K562 (cell line): ENCODE results near the gene LAMTOR4. TPM values are rescaled to one million over a fixed set of nuclear protein-coding genes. Genes with fewer than 3 reads are reported as not detected.

Experiments used
- CBX3 ChIP-seq, 2 experiments: IDR thresholded peaks; 1 replicate in 1 of 2; 2 replicates in 1 of 2; pipeline ENCODE4 v1.6.1; 2012; ENCODE audit warnings: inconsistent platforms in 2 of 2, low read length in 2 of 2, borderline replicate concordance in 1 of 2, control low read depth in 1 of 2
- CHCHD3 ChIP-seq: fragments of 250-450 bp; sonication (Bioruptor Pico); IDR thresholded peaks from 2 replicates; pipeline ENCODE4 v2.1.2; 2022; ENCODE audit warnings: mild to moderate bottlenecking
- EGR1 ChIP-seq: fragments of 450-650 bp; conservative IDR thresholded peaks from 2 replicates; pipeline ENCODE4 v1.6.1; 2017; ENCODE audit warnings: mild to moderate bottlenecking
- FOXA1 ChIP-seq: fragments of 450-650 bp; IDR thresholded peaks from 2 replicates; pipeline ENCODE4 v1.6.1; 2016; ENCODE audit warnings: mild to moderate bottlenecking, borderline replicate concordance
- HDAC2 ChIP-seq: fragments of 450-650 bp; IDR thresholded peaks from 2 replicates; pipeline ENCODE4 v1.6.1; 2016; ENCODE audit warnings: mild to moderate bottlenecking
- LCOR ChIP-seq: sonication (generic); formaldehyde crosslinking; IDR thresholded peaks from 2 replicates; pipeline ENCODE4 v1.8.0; 2022; ENCODE audit warnings: mild to moderate bottlenecking, missing genetic modification reagents
- NCOA1 ChIP-seq: fragments of 450-650 bp; IDR thresholded peaks from 2 replicates; pipeline ENCODE4 v1.6.1; 2016; ENCODE audit warnings: low read depth
- NR2C1 ChIP-seq, 2 experiments: fragments of 450-650 bp; IDR thresholded peaks; 2 replicates each; pipeline ENCODE4 v1.6.1; 2017; ENCODE audit warnings: mild to moderate bottlenecking in 2 of 2, antibody characterized with exemption in 1 of 2, inconsistent platforms in 1 of 2, missing compliant biosample characterization in 1 of 2, missing genetic modification characterization in 1 of 2
- POLR2AphosphoS2 ChIP-seq: IDR thresholded peaks from 2 replicates; pipeline ENCODE4 v1.6.1; 2012; ENCODE audit warnings: low read length, improper control_type of control experiment
- RAD51 ChIP-seq: fragments of 450-650 bp; IDR thresholded peaks from 2 replicates; pipeline ENCODE4 v1.7.1; 2016; ENCODE audit warnings: low read depth, mild to moderate bottlenecking, borderline replicate concordance
- SIX5 ChIP-seq, 2 experiments: IDR thresholded peaks; 2 replicates each; pipeline ENCODE4 v1.6.1; 2011; ENCODE audit warnings: low read length in 2 of 2, borderline replicate concordance in 1 of 2, low read depth in 1 of 2, mild to moderate bottlenecking in 1 of 2, moderate library complexity in 1 of 2; ENCODE audit not compliant: insufficient read depth in 1 of 2
- ZNF121 ChIP-seq: sonication (generic); formaldehyde crosslinking; conservative IDR thresholded peaks from 2 replicates; pipeline ENCODE4 v1.8.0; 2022; ENCODE audit warnings: missing genetic modification reagents
- ZNF253 ChIP-seq: fragments of 250-450 bp; sonication (Bioruptor Pico); conservative IDR thresholded peaks from 2 replicates; pipeline ENCODE4 v1.6.1; 2021; ENCODE audit warnings: mild to moderate bottlenecking
- ZNF644 ChIP-seq: fragments of 200-800 bp; sonication (Bioruptor generic); IDR thresholded peaks from 2 replicates; pipeline ENCODE4 v1.6.1; 2016; ENCODE audit warnings: low read depth, missing genetic modification characterization, missing compliant biosample characterization
- ZNF778 ChIP-seq: fragments of 450-650 bp; formaldehyde crosslinking; IDR thresholded peaks from 2 replicates; pipeline ENCODE4 v1.4.0; 2020; ENCODE audit warnings: mild to moderate bottlenecking, moderate library complexity
- ZNF785 ChIP-seq: fragments of 250-450 bp; sonication (Bioruptor Pico); IDR thresholded peaks from 2 replicates; pipeline ENCODE4 v1.4.0; 2020; ENCODE audit warnings: mild to moderate bottlenecking
- polyA plus RNA-seq, 8 experiments: library from polyadenylated mRNA; depleted of rRNA in 4 of 8; stranded (reverse) in 5 of 8; unstranded in 3 of 8; fragments of >200 nt; fragmentation: Nextera tagmentation in 2 of 8; fragmentation: Illumina TruSeq in 1 of 8; extraction: Ambion mirVana in 2 of 8; extraction: Trizol in 1 of 8; gene quantifications; 2 replicates each; pipeline versions ENCODE4 v1.2.1 to v1.2.3, GENCODE V29; 2011 to 2014; ENCODE audit warnings: inconsistent platforms in 1 of 8, missing spikeins in 1 of 8
- total RNA-seq, 7 experiments: library from RNA; depleted of rRNA in 6 of 7; stranded (reverse); fragments of >200 nt in 6 of 7; fragmentation: Illumina TruSeq in 2 of 7; extraction: Trizol in 2 of 7; gene quantifications; 2 replicates each; pipeline versions ENCODE4 v1.2.1 to v1.2.3, GENCODE V29; 2011 to 2021; ENCODE audit warnings: low replicate concordance in 1 of 7
- TF ChIP-seq, protein P1 (sequence below), 2 experiments: fragments of 450-650 bp; conservative IDR thresholded peaks; 2 replicates each; pipeline ENCODE4 v1.6.1; 2017; ENCODE audit warnings: mild to moderate bottlenecking in 2 of 2, moderate library complexity in 2 of 2
- TF ChIP-seq, protein P2 (sequence below): fragments of 450-650 bp; IDR thresholded peaks from 2 replicates; pipeline ENCODE4 v1.6.1; 2017; ENCODE audit warnings: mild to moderate bottlenecking, moderate library complexity
- TF ChIP-seq, protein P3 (sequence below): sonication (generic); formaldehyde crosslinking; IDR thresholded peaks from 2 replicates; pipeline ENCODE4 v1.8.0; 2022; ENCODE audit warnings: mild to moderate bottlenecking, missing genetic modification reagents, borderline replicate concordance
- TF ChIP-seq, protein P4 (sequence below): sonication (generic); formaldehyde crosslinking; IDR thresholded peaks from 2 replicates; pipeline ENCODE4 v1.8.0; 2022; ENCODE audit warnings: missing genetic modification reagents, mild to moderate bottlenecking, borderline replicate concordance
- TF ChIP-seq, protein P5 (sequence below): sonication (generic); formaldehyde crosslinking; IDR thresholded peaks from 2 replicates; pipeline ENCODE4 v1.8.1; 2023; ENCODE audit warnings: mild to moderate bottlenecking, missing genetic modification reagents, moderate library complexity

LAMTOR4 gene
- total and polyA plus RNA-seq, 9 of the 15 experiments (the other 6 are each of a cell fraction or from before 2014, with no cell fraction given): 79.6 to 314 (median 195) TPM

DNA sequence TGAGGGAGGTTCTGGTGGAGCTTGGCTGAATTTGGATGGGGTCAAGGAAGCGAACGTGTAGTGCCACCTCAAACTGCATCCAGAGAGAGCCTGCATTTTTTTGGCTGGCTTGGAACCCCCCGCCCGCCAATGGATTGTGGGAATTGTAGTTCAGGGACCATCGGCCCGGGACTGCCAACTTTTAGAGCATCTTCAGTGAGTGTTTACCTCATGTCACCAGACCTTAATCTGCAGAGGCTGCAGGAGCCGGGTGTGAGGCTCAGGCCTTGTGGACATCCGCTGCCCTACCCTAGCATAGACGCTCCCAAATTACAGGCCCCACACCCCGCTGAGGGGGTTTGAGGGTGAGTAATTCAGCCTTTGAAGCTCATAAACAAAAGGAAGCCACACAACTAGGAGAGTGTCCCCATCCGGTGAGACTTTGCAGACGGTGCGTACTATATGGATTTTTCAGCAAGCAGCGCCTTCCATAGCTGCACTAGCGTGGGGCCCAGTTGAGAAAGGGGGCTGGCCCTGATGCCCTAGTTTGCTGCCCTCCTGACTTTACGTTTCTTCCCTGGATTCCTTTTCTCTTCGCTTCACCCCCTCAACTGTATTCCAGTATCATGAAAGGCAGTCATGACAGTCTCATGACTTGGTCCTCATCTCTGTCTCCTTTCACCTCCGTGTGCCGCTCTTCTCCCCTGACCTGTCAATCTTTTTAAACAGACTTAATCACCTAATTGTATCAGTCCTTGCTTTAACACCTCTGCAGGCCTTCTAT lies 28.6 kb upstream of the LAMTOR4 start (continued):
- TF ChIP-seq, protein P1, sequence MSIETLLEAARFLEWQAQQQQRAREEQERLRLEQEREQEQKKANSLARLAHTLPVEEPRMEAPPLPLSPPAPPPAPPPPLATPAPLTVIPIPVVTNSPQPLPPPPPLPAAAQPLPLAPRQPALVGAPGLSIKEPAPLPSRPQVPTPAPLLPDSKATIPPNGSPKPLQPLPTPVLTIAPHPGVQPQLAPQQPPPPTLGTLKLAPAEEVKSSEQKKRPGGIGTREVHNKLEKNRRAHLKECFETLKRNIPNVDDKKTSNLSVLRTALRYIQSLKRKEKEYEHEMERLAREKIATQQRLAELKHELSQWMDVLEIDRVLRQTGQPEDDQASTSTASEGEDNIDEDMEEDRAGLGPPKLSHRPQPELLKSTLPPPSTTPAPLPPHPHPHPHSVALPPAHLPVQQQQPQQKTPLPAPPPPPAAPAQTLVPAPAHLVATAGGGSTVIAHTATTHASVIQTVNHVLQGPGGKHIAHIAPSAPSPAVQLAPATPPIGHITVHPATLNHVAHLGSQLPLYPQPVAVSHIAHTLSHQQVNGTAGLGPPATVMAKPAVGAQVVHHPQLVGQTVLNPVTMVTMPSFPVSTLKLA (conservative IDR thresholded peaks at IDR 0.05): no peak
- no peak for TF ChIP-seq ZNF785 (CRISPR knock-in tag)
- peak; percentile 50; the same call in 1 of the 2 replicates for TF ChIP-seq POLR2AphosphoS2
- TF ChIP-seq CHCHD3: no peak
- no peak for TF ChIP-seq FOXA1
- peak in 1 of 2 experiments; percentile 4; a peak in 1 of 3 replicates for TF ChIP-seq CBX3 (IDR thresholded peaks at IDR 0.05; ENCODE audit: borderline replicate concordance in 1 of 2, low read length in 2 of 2)
- TF ChIP-seq, protein P2, sequence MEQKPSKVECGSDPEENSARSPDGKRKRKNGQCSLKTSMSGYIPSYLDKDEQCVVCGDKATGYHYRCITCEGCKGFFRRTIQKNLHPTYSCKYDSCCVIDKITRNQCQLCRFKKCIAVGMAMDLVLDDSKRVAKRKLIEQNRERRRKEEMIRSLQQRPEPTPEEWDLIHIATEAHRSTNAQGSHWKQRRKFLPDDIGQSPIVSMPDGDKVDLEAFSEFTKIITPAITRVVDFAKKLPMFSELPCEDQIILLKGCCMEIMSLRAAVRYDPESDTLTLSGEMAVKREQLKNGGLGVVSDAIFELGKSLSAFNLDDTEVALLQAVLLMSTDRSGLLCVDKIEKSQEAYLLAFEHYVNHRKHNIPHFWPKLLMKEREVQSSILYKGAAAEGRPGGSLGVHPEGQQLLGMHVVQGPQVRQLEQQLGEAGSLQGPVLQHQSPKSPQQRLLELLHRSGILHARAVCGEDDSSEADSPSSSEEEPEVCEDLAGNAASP: no peak
- no peak for TF ChIP-seq RAD51
- TF ChIP-seq, protein P3, sequence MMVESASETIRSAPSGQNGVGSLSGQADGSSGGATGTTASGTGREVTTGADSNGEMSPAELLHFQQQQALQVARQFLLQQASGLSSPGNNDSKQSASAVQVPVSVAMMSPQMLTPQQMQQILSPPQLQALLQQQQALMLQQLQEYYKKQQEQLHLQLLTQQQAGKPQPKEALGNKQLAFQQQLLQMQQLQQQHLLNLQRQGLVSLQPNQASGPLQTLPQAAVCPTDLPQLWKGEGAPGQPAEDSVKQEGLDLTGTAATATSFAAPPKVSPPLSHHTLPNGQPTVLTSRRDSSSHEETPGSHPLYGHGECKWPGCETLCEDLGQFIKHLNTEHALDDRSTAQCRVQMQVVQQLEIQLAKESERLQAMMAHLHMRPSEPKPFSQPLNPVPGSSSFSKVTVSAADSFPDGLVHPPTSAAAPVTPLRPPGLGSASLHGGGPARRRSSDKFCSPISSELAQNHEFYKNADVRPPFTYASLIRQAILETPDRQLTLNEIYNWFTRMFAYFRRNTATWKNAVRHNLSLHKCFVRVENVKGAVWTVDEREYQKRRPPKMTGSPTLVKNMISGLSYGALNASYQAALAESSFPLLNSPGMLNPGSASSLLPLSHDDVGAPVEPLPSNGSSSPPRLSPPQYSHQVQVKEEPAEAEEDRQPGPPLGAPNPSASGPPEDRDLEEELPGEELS (CRISPR knock-in tag): 0 out of 2 replicates have a peak, but pooled peaks have one; percentile 19
- TF ChIP-seq, protein P4, sequence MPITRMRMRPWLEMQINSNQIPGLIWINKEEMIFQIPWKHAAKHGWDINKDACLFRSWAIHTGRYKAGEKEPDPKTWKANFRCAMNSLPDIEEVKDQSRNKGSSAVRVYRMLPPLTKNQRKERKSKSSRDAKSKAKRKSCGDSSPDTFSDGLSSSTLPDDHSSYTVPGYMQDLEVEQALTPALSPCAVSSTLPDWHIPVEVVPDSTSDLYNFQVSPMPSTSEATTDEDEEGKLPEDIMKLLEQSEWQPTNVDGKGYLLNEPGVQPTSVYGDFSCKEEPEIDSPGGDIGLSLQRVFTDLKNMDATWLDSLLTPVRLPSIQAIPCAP (CRISPR knock-in tag): no peak
- peak; percentile 47 to 52; a peak in 2 of 4 replicates for TF ChIP-seq SIX5 (IDR thresholded peaks at IDR 0.05; ENCODE audit: borderline replicate concordance in 1 of 2, insufficient read depth in 1 of 2, low read depth in 1 of 2, low read length in 2 of 2)
- no peak; the same call in 1 of the 2 replicates for TF ChIP-seq NCOA1
- TF ChIP-seq EGR1: no peak
- TF ChIP-seq, protein P5, sequence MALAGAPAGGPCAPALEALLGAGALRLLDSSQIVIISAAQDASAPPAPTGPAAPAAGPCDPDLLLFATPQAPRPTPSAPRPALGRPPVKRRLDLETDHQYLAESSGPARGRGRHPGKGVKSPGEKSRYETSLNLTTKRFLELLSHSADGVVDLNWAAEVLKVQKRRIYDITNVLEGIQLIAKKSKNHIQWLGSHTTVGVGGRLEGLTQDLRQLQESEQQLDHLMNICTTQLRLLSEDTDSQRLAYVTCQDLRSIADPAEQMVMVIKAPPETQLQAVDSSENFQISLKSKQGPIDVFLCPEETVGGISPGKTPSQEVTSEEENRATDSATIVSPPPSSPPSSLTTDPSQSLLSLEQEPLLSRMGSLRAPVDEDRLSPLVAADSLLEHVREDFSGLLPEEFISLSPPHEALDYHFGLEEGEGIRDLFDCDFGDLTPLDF (CRISPR knock-in tag): no peak
- peak; percentile 55; the same call in 1 of the 2 replicates for TF ChIP-seq LCOR (CRISPR knock-in tag)
- TF ChIP-seq ZNF778 (CRISPR knock-in tag): no peak
- TF ChIP-seq NR2C1 (IDR thresholded peaks at IDR 0.05): no peak
- TF ChIP-seq NR2C1 (tag; IDR thresholded peaks at IDR 0.05): peak; percentile 25; the same call in 1 of the 2 replicates
- TF ChIP-seq ZNF644 (tag): no peak
- TF ChIP-seq HDAC2: no peak; the same call in 1 of the 2 replicates
- TF ChIP-seq ZNF121 (CRISPR knock-in tag): no peak
- TF ChIP-seq ZNF253 (CRISPR knock-in tag): no peak
